Measurements from ENCODE around the gene ZCCHC4. TPM values are rescaled to one million over a fixed set of nuclear protein-coding genes. Genes with fewer than 3 reads are reported as not detected.
A peak's percentile ranks its signal among the peaks of the same experiment; 100 is the strongest.

ZCCHC4 gene
- total and polyA plus RNA-seq, 7 donors = 3.5 to 21.8 (median 9.1) TPM

GRCh38 chr4:25376754-25377571, 64.4 kb downstream of the ZCCHC4 start, which contains the start of gene ANAPC4:
Gene ANAPC4, plus strand, starts transcription at chr4:25377263. Its CDS starts 165 bp downstream, at chr4:25377428.
- peak; percentile 98 for DNase-seq
- intact Hi-C loops (cut with DNase I) = loop anchor here (2.0 to 10.0 kb wide), 4 partner anchors 64 to 792 kb away; partner anchors contain the start of genes DHX15, PI4K2B and ZCCHC4
- Histone ChIP-seq H3K27me3 (no peaks in the 10 kb centered on the region), H3K4me3 (peak within 1 kb of the TSS; percentile 67 to 94 (median 74)), H3K9me3 (no peaks in the 10 kb centered on the region), H3K36me3 (peaks cover 0 to 17% (median 4%) of the 10 kb centered on the region in 4 donors), H3K4me1 (peaks cover 0 to 22% (median 19%) of the 10 kb centered on the region in 4 donors), H3K27ac (peak within 1 kb of the TSS; percentile 77 to 83 (median 80))
- WGBS, 2 donors = 1% methylated on average over 74 of the region's 74 CpGs
- TF ChIP-seq EP300 (IDR thresholded peaks at IDR 0.05) (peak in 1 of 4 donors; percentile 6), POLR2A (IDR thresholded peaks at IDR 0.05) (peak in 1 of 2 donors; percentile 57), POLR2AphosphoS5 (IDR thresholded peaks at IDR 0.05) (peak in 3 of 4 donors; percentile 67 to 87 (median 83)), CTCF (IDR thresholded peaks at IDR 0.05) (peak in 2 of 4 experiments; percentile 13 to 14)

GRCh38 chr4:25377572-25378436, 65.2 kb downstream of the ZCCHC4 start:
- Histone ChIP-seq H3K27ac (peak overlapping the region; percentile 77 to 83 (median 80)), H3K9me3 (no peaks in the 10 kb centered on the region), H3K27me3 (no peaks in the 10 kb centered on the region), H3K4me1 (peaks cover 0 to 22% (median 19%) of the 10 kb centered on the region in 4 donors), H3K4me3 (peak overlapping the region; percentile 67 to 94 (median 74)), H3K36me3 (peaks cover 0 to 26% (median 4%) of the 10 kb centered on the region in 4 donors)
- WGBS, 2 donors = 14 to 19% methylated on average over 18 of the region's 18 CpGs
- no peak for DNase-seq
- intact Hi-C loops (cut with DNase I) = loop anchor here (2.0 to 10.0 kb wide), 4 partner anchors 65 to 793 kb away; partner anchors contain the start of genes DHX15, PI4K2B and ZCCHC4
- TF ChIP-seq POLR2A (IDR thresholded peaks at IDR 0.05) = no peak
- TF ChIP-seq POLR2AphosphoS5 (IDR thresholded peaks at IDR 0.05) = no peak
- TF ChIP-seq CTCF (IDR thresholded peaks at IDR 0.05) = no peak
- no peak for TF ChIP-seq EP300 (IDR thresholded peaks at IDR 0.05)

GRCh38 chr4:25378437-25378743, 65.8 kb downstream of the ZCCHC4 start:
- Histone ChIP-seq H3K36me3 (peaks cover 0 to 32% (median 5%) of the 10 kb centered on the region in 4 donors), H3K4me3 (peak overlapping the region in 2 of 4 donors; percentile 67 to 94), H3K27me3 (no peaks in the 10 kb centered on the region), H3K9me3 (no peaks in the 10 kb centered on the region), H3K4me1 (peaks cover 0 to 22% (median 19%) of the 10 kb centered on the region in 4 donors), H3K27ac (peak overlapping the region in 1 of 4 donors; percentile 83)
- DNase-seq = no peak
- intact Hi-C loops (cut with DNase I) = loop anchor here (5.0 to 10.0 kb wide), 3 partner anchors 146 to 794 kb away; partner anchors contain the start of genes DHX15 and PI4K2B
- no peak for TF ChIP-seq POLR2A (IDR thresholded peaks at IDR 0.05)
- TF ChIP-seq CTCF (IDR thresholded peaks at IDR 0.05) = no peak
- TF ChIP-seq POLR2AphosphoS5 (IDR thresholded peaks at IDR 0.05) = no peak
- TF ChIP-seq EP300 (IDR thresholded peaks at IDR 0.05) = no peak
- WGBS, 2 donors = 91 to 95% methylated on average over 6 of the region's 6 CpGs

GRCh38 chr4:25379591-25379990, 67.0 kb downstream of the ZCCHC4 start:
- no peak for TF ChIP-seq CTCF (IDR thresholded peaks at IDR 0.05)
- no peak for TF ChIP-seq EP300 (IDR thresholded peaks at IDR 0.05)
- no peak for TF ChIP-seq POLR2A (IDR thresholded peaks at IDR 0.05)
- no peak for TF ChIP-seq POLR2AphosphoS5 (IDR thresholded peaks at IDR 0.05)
- H3K36me3 ChIP-seq = peaks cover 4 to 44% (median 9%) of the 10 kb centered on the region in 4 donors
- no peak overlapping the region for H3K27ac ChIP-seq
- no peaks in the 10 kb centered on the region for H3K27me3 ChIP-seq
- intact Hi-C loops (cut with DNase I) = loop anchor here (5.0 to 10.0 kb wide), 3 partner anchors 147 to 795 kb away; partner anchors contain the start of genes DHX15 and PI4K2B
- DNase-seq = no peak
- H3K9me3 ChIP-seq = no peaks in the 10 kb centered on the region
- 93 to 96% methylated on average over 2 of the region's 2 CpGs for WGBS, 2 donors
- H3K4me1 ChIP-seq = peaks cover 0 to 22% (median 19%) of the 10 kb centered on the region in 4 donors
- H3K4me3 ChIP-seq = no peak overlapping the region
